GM23248 (cell line): ENCODE results near the gene SPATA2L.
"Not testable (repeated sequence)": the region's sequence is repeated elsewhere in the genome, so short reads cannot be mapped to it uniquely, and the experiment has no call there.

Source experiments
- EZH2 ChIP-seq: fragments of 200-600 bp; sonication (generic); IDR thresholded peaks from 2 replicates; pipeline ENCODE4 v1.6.1; 2018; ENCODE audit warnings: antibody characterized with exemption, mild to moderate bottlenecking; ENCODE audit not compliant: insufficient read depth, poor library complexity, severe bottlenecking
- EZH2phosphoT487 ChIP-seq: fragments of 200-600 bp; sonication (generic); IDR thresholded peaks from 2 replicates; pipeline ENCODE4 v1.6.1; 2018; ENCODE audit warnings: antibody characterized with exemption, moderate library complexity, mild to moderate bottlenecking, low read depth; ENCODE audit not compliant: insufficient read depth

DNA sequence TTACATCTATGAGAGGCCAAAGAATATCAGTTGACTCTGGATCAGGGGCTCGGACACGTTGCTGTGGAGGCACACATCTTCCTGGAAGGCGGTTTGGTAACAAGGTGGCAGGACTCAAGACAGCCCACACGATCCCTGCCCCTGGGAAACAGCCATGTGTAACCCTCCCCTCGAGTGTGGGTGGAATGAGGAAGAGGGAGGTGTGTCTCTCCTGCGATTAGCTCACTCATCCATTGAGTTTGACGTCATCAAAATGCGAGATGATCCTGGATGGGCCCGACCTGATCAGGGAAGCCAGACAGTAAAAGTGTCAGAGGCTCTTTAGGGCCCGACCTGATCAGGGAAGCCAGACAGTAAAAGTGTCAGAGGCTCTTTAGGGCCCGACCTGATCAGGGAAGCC, 37.3 kb downstream of the SPATA2L start:
- not testable (repeated sequence) for TF ChIP-seq EZH2, EZH2phosphoT487
